Activated T-cell treated with anti-CD3 and anti-CD28 coated beads, Interleukin-2, amount 50 U/mL, for 4 hours (primary cell): ENCODE measurements around the gene POLR3K. TPM values are rescaled to one million over a fixed set of nuclear protein-coding genes. Genes with fewer than 3 reads are reported as not detected.

Experiments used
- total RNA-seq, 3 donors: library from RNA; stranded (reverse); gene quantifications; one replicate each; pipeline ENCODE4 v1.2.1, GENCODE V29; 2021

Gene POLR3K
- total RNA-seq, 3 donors from 2014 or later: 80.8 to 89.5 (median 87.9) TPM

Other genes starting within 250 kb of the POLR3K start
- gene SNRNP25, start 220 bp upstream of the POLR3K start, total RNA-seq: 10 to 100 TPM; 49.5 to 69.4 (median 66.1) TPM
- gene RHBDF1, start 19.0 kb upstream of the POLR3K start, total RNA-seq: under 1 TPM; 0.46 to 0.73 (median 0.63) TPM
- 10 to 100 TPM; 32.7 to 39.8 (median 37.3) TPM for gene MPG, start 24.6 kb upstream of the POLR3K start, total RNA-seq
- 10 to 100 TPM; 48.1 to 60.0 (median 55.9) TPM for gene NPRL3, start 85.1 kb upstream of the POLR3K start, total RNA-seq
- gene HBZ, start 99.0 kb upstream of the POLR3K start, total RNA-seq: under 1 TPM; 0.38 to 0.45 (median 0.43) TPM
- gene HBM, start 112.4 kb upstream of the POLR3K start, total RNA-seq: not detected
- not detected for gene HBA2, start 119.3 kb upstream of the POLR3K start, total RNA-seq
- gene HBA1, start 123.1 kb upstream of the POLR3K start, total RNA-seq: 1 to 10 TPM; 1.8 to 2.3 (median 2.3) TPM
- 1 to 10 TPM in 1 of 3 donors, under 1 TPM in 2; 0.43 to 1.6 (median 0.48) TPM for gene HBQ1, start 126.9 kb upstream of the POLR3K start, total RNA-seq
- 10 to 100 TPM; 76.0 to 82.0 (median 76.2) TPM for gene LUC7L, start 175.8 kb upstream of the POLR3K start, total RNA-seq
- gene FAM234A, start 181.2 kb upstream of the POLR3K start, total RNA-seq: 10 to 100 TPM; 14.5 to 19.3 (median 17.3) TPM
- under 1 TPM in 1 of 3 donors, not detected in 2; 0.18 TPM for gene RGS11, start 222.3 kb upstream of the POLR3K start, total RNA-seq
- not detected for gene ARHGDIG, start 227.0 kb upstream of the POLR3K start, total RNA-seq
- not detected for gene PDIA2, start 229.6 kb upstream of the POLR3K start, total RNA-seq